SK-N-SH (cell line): ENCODE data around the gene ZNF414.

ENCODE experiments used
- CHD2 ChIP-seq: fragments of 150-350 bp; IDR thresholded peaks from 2 replicates; pipeline ENCODE4 v1.6.1; 2018; ENCODE audit warnings: low read length; ENCODE audit not compliant: partially characterized antibody
- EP300 ChIP-seq, 2 experiments: IDR thresholded peaks; 2 replicates each; pipeline versions ENCODE4 v1.4.0 to v1.6.1; 2012; ENCODE audit warnings: borderline replicate concordance in 1 of 2, low read depth in 1 of 2, low read length in 1 of 2
- EZH2phosphoT487 ChIP-seq: fragments of 200-600 bp; sonication (generic); IDR thresholded peaks from 2 replicates; pipeline ENCODE4 v1.6.1; 2017; ENCODE audit warnings: low read depth, mixed run types, mild to moderate bottlenecking, antibody characterized with exemption, moderate library complexity, borderline replicate concordance
- GABPA ChIP-seq: IDR thresholded peaks from 2 replicates; pipeline ENCODE4 v1.4.0; 2012; ENCODE audit warnings: low read depth, mild to moderate bottlenecking
- GATA2 ChIP-seq: sonication (generic); formaldehyde crosslinking; IDR thresholded peaks from 2 replicates; pipeline ENCODE4 v1.5.0; 2020; ENCODE audit warnings: mild to moderate bottlenecking, missing genetic modification reagents
- MXI1 ChIP-seq: IDR thresholded peaks from 2 replicates; pipeline ENCODE4 v1.6.1; 2012; ENCODE audit warnings: mild to moderate bottlenecking, low read depth, low read length, improper control_type of control experiment
- RAD21 ChIP-seq: IDR thresholded peaks from 2 replicates; pipeline ENCODE4 v1.6.1; 2012; ENCODE audit warnings: mild to moderate bottlenecking, low read length
- YY1 ChIP-seq: IDR thresholded peaks from 2 replicates; pipeline ENCODE4 v1.4.0; 2012; ENCODE audit warnings: low read depth, mild to moderate bottlenecking
- TF ChIP-seq, protein P1 (sequence below): fragments of 200-600 bp; sonication (generic); IDR thresholded peaks from 2 replicates; pipeline ENCODE4 v1.6.1; 2017; ENCODE audit warnings: antibody characterized with exemption, mild to moderate bottlenecking, moderate library complexity
- TF ChIP-seq, protein P2 (sequence below): IDR thresholded peaks from 2 replicates; pipeline ENCODE4 v1.4.0; 2012; ENCODE audit warnings: low read depth

DNA sequence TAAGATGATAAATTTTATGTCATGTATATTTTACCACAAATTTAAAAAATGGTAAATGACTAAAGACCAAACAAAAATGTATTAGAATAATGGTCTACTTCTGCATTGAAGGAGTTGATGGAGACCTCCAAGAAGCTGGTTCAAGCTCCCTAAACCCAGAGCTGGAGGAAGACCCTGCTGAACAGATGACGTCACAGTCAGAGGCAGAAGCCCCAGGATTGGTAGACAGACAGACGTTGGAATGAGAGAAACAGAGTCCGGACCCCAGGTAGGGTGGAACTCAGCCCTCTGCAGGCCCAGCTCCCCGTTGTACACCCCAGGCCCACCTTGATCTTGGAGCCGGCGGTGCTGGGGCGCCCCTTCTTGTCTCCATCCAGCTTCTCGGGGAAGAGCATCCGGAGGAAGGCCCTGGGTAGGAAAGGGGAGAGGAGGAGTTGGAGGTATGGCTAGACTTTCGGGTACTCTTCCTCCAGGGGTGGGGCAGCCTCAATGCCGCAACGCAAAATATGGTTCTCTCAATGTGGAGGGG is 25.7 kb upstream of the ZNF414 start:
- TF ChIP-seq YY1, result no peak
- no peak for TF ChIP-seq EP300 (IDR thresholded peaks at IDR 0.05; ENCODE audit: borderline replicate concordance in 1 of 2, low read depth in 1 of 2, low read length in 1 of 2)
- TF ChIP-seq RAD21, result no peak
- no peak for TF ChIP-seq GATA2 (CRISPR knock-in tag)
- TF ChIP-seq, protein P1, sequence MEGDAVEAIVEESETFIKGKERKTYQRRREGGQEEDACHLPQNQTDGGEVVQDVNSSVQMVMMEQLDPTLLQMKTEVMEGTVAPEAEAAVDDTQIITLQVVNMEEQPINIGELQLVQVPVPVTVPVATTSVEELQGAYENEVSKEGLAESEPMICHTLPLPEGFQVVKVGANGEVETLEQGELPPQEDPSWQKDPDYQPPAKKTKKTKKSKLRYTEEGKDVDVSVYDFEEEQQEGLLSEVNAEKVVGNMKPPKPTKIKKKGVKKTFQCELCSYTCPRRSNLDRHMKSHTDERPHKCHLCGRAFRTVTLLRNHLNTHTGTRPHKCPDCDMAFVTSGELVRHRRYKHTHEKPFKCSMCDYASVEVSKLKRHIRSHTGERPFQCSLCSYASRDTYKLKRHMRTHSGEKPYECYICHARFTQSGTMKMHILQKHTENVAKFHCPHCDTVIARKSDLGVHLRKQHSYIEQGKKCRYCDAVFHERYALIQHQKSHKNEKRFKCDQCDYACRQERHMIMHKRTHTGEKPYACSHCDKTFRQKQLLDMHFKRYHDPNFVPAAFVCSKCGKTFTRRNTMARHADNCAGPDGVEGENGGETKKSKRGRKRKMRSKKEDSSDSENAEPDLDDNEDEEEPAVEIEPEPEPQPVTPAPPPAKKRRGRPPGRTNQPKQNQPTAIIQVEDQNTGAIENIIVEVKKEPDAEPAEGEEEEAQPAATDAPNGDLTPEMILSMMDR, result no peak
- TF ChIP-seq MXI1, result no peak
- no peak for TF ChIP-seq EZH2phosphoT487
- TF ChIP-seq, protein P2, sequence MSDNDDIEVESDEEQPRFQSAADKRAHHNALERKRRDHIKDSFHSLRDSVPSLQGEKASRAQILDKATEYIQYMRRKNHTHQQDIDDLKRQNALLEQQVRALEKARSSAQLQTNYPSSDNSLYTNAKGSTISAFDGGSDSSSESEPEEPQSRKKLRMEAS, result no peak
- TF ChIP-seq CHD2, result no peak
- no peak for TF ChIP-seq GABPA
